Adrenal gland (tissue), 5 donors: ENCODE results near the gene IQSEC2.

Source experiments
- CTCF ChIP-seq, 6 experiments: fragments of 450-650 bp in 4 of 6; fragments of 200-600 bp in 2 of 6; sonication (generic) in 1 of 6; IDR thresholded peaks; 1 replicate in 5 of 6; 2 replicates in 1 of 6; pipeline versions ENCODE4 v1.5.1 to v1.8.0; 2016 to 2021; ENCODE audit warnings: antibody characterized with exemption in 6 of 6, mild to moderate bottlenecking in 2 of 6, moderate library complexity in 1 of 6
- POLR2A ChIP-seq, 2 donors: fragments of 450-650 bp; IDR thresholded peaks; one replicate each; pipeline ENCODE4 v1.6.1; 2017; ENCODE audit warnings: antibody characterized with exemption in 2 of 2, mild to moderate bottlenecking in 2 of 2, moderate library complexity in 1 of 2
- donor health status: DM: no; HTN: no; CAD: no.

GRCh38 chrX:53235566-53235965 lies 45.8 kb downstream of the IQSEC2 start:
- TF ChIP-seq CTCF (IDR thresholded peaks at IDR 0.05) (no peak), POLR2A (IDR thresholded peaks at IDR 0.05) (no peak)
